ENCODE measurements around the gene BCL2A1. TPM values are rescaled to one million over a fixed set of nuclear protein-coding genes. Genes with fewer than 3 reads are reported as not detected.

The BCL2A1 gene
- total RNA-seq, 1 donor from 2014 or later, result not detected

DNA sequence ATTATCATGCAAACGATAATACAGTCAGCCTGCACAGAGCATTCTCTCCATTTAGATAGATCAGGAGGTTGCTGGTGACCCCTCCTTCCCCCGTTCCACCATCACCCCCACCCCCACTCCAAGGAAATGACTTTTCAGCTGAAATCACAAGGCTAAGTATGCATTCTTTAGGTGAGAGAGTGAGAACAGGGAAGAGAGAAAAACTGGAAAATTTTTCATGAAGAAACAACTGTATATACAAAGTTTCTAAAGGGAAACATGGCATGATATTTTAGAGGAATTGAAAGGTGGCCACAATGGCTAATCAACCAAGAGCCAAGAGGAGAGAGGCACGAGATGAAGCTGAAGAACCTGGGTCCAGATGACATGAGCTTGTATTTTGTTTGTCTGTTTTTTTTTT, 22.2 kb downstream of the BCL2A1 start:
- Histone ChIP-seq H3K4me3 (ENCODE audit: low read depth, low read length) (no peak overlapping the region), H3K27me3 (ENCODE audit: control insufficient read depth, insufficient read depth, low read length) (no peaks in the 10 kb centered on the region), H3K36me3 (ENCODE audit: control insufficient read depth, insufficient read depth, low read length) (no peaks in the 10 kb centered on the region)
- no peak for DNase-seq (ENCODE audit: low read depth)
- TF ChIP-seq, protein P1, sequence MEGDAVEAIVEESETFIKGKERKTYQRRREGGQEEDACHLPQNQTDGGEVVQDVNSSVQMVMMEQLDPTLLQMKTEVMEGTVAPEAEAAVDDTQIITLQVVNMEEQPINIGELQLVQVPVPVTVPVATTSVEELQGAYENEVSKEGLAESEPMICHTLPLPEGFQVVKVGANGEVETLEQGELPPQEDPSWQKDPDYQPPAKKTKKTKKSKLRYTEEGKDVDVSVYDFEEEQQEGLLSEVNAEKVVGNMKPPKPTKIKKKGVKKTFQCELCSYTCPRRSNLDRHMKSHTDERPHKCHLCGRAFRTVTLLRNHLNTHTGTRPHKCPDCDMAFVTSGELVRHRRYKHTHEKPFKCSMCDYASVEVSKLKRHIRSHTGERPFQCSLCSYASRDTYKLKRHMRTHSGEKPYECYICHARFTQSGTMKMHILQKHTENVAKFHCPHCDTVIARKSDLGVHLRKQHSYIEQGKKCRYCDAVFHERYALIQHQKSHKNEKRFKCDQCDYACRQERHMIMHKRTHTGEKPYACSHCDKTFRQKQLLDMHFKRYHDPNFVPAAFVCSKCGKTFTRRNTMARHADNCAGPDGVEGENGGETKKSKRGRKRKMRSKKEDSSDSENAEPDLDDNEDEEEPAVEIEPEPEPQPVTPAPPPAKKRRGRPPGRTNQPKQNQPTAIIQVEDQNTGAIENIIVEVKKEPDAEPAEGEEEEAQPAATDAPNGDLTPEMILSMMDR (IDR thresholded peaks at IDR 0.05; ENCODE audit: insufficient read depth, low read length, poor library complexity, severe bottlenecking), result no peak

DNA sequence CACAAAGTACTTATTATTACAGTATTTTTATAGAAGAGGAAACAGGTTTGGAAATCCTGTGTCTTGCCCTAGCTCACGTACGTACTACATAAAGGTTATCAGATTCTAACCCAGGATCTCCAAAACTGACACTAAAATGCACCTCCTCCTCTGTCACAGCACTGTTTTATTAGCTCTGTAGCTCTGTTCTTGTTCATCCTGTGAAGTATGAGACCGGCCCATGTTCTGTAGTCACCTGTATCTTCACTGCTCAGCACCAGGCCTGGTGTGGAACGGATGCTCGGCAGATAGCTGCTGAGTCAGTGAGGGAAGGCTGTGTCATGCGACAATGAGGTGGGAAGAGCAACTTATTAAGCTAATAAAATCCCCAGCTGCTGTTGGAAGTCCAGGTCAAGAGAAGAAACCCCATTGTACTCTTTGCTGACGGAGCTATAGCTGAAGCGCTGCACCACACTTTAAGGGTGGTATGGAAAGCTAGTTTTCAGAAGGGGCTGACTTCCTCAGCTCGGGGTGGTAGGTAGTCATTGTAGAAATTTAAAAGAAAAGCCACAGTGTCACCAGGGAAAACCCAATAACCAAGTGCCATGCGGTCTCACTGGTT, 22.8 kb downstream of the BCL2A1 start:
- TF ChIP-seq, protein P1 (IDR thresholded peaks at IDR 0.05; ENCODE audit: insufficient read depth, low read length, poor library complexity, severe bottlenecking), result no peak
- no peak for DNase-seq (ENCODE audit: low read depth)
- Histone ChIP-seq H3K27me3 (ENCODE audit: control insufficient read depth, insufficient read depth, low read length) (no peaks in the 10 kb centered on the region), H3K36me3 (ENCODE audit: control insufficient read depth, insufficient read depth, low read length) (no peaks in the 10 kb centered on the region), H3K4me3 (ENCODE audit: low read depth, low read length) (no peak overlapping the region)

GRCh38 chr15:79947009-79947408, 24.0 kb downstream of the BCL2A1 start:
- Histone ChIP-seq H3K27me3 (ENCODE audit: control insufficient read depth, insufficient read depth, low read length) (no peaks in the 10 kb centered on the region), H3K4me3 (ENCODE audit: low read depth, low read length) (no peak overlapping the region), H3K36me3 (ENCODE audit: control insufficient read depth, insufficient read depth, low read length) (no peaks in the 10 kb centered on the region)
- DNase-seq (ENCODE audit: low read depth), result no peak
- TF ChIP-seq, protein P1 (IDR thresholded peaks at IDR 0.05; ENCODE audit: insufficient read depth, low read length, poor library complexity, severe bottlenecking), result no peak

DNA sequence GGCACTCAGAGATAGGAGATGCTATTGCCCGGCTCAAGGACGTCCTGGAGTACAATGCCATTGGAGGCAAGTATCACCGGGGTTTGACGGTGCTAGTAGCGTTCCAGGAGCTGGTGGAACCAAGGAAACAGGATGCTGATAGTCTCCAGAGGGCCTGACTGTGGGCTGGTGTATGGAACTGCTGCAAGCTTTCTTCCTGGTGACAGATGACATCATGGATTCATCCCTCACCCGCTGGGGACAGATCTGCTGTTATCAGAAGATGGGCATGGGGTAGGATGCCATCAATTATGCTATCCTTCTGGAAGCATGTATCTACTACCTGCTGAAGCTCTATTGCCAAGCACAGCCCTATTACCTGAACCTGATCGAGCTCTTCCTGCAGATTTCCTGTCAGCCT, 26.4 kb downstream of the BCL2A1 start:
- TF ChIP-seq, protein P1 (IDR thresholded peaks at IDR 0.05; ENCODE audit: insufficient read depth, low read length, poor library complexity, severe bottlenecking), result no peak
- Histone ChIP-seq H3K27me3 (ENCODE audit: control insufficient read depth, insufficient read depth, low read length) (no peaks in the 10 kb centered on the region), H3K4me3 (ENCODE audit: low read depth, low read length) (no peak overlapping the region), H3K36me3 (ENCODE audit: control insufficient read depth, insufficient read depth, low read length) (no peaks in the 10 kb centered on the region)
- no peak for DNase-seq (ENCODE audit: low read depth)

DNA sequence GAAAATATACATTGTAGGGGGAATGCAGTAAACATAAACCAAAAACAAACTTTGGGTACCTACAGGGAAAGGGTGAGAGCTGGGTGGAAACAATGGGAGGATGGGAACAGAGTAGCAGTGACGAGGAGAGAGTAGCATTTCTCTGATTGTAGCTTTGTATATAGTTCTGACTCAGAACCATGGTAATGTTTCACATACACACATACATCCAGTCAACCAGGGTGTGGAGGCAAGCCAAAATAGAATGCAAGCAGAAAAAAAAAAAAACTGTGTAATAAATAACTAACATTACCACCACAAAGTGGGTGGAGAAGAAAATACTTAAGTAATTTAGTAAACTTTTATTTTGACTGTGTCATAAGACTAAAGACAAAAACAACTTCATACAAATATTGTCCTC, 27.2 kb downstream of the BCL2A1 start:
- no peaks in the 10 kb centered on the region for H3K36me3 ChIP-seq (ENCODE audit: control insufficient read depth, insufficient read depth, low read length)
- H3K4me3 ChIP-seq (ENCODE audit: low read depth, low read length), result no peak overlapping the region
- no peak for DNase-seq (ENCODE audit: low read depth)
- TF ChIP-seq, protein P1 (IDR thresholded peaks at IDR 0.05; ENCODE audit: insufficient read depth, low read length, poor library complexity, severe bottlenecking), result no peak
- H3K27me3 ChIP-seq (ENCODE audit: control insufficient read depth, insufficient read depth, low read length), result no peaks in the 10 kb centered on the region
